HuH-7.5 (cell line): ENCODE measurements around the gene RPL12.

ENCODE experiments used
- DNase-seq: peaks from one replicate; pipeline ENCODE4 v3.0.0; 2011; ENCODE audit warnings: low spot score

RPL12 gene

DNA sequence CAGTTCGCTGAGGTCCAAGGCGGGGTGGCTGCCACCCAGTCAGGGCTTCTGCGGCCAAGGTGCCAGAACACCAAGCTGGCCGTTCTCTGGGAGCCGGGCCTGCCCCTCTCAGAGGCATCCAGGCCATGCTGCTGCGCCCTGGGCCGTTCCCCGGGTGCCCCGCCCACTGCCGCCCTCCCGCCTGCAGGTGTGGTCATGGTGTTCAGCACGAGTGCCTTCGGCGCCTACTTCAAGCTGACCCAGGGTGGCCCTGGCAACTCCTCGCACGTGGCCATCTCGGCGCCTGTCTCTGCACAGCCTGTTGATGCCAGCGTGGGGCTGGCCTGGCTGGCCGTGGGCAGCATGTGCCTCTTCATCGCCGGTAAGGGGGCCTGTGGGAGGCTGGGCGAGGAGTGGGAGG is 46.6 kb downstream of the RPL12 start:
- DNase-seq: no peak

DNA sequence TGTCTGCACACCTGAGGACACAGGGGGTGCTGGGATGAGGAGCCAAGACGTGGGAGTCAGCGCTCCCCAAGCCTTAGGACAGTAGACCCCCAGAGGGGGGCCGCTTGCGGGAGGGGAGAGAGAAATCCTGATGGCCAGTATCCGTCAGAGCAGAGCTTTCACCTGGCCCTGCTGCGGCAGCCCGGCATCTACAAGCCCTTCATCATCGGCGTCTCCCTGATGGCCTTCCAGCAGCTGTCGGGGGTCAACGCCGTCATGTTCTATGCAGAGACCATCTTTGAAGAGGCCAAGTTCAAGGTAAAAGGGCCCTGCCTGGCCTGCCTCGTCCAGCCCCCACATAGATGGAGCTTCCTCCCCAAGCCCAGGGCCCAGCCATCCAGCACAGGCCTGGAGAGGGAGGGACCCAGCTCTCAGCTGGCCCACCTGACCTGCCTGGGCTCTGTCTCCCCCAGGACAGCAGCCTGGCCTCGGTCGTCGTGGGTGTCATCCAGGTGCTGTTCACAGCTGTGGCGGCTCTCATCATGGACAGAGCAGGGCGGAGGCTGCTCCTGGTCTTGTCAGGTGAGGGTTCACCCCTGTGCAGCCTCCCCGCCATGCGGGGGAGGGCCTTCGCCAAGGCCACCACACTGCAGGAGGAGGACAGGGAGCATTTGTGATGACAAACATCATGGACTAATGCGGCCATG is 47.6 kb downstream of the RPL12 start:
- DNase-seq: no peak

DNA sequence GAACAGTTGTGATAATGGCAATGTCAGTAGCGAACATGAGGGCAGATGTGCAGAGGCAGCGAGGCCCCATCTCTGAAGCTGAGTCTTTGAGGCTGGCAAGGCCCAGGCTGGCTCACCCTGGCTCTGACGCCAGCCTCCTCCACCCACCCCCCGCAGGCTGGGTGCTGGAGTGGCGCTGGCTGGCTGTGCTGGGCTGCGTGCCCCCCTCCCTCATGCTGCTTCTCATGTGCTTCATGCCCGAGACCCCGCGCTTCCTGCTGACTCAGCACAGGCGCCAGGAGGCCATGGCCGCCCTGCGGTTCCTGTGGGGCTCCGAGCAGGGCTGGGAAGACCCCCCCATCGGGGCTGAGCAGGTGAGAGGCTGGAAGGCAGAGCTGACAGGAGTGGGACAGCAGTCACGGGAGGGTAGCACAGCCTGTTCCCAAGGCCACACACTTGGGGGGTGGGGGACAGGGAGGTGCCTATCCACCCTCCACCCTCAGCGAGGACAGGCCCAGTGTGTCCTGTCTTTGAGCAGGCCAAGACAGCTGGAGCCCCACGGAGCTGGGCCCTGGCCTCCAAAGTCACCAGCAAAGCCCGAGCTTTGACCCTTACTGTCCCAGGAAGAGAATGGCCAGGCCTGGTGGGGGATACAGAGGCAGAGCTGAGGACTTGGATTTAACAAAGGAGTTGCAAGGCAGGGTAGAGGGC is 48.7 kb downstream of the RPL12 start:
- no peak for DNase-seq

DNA sequence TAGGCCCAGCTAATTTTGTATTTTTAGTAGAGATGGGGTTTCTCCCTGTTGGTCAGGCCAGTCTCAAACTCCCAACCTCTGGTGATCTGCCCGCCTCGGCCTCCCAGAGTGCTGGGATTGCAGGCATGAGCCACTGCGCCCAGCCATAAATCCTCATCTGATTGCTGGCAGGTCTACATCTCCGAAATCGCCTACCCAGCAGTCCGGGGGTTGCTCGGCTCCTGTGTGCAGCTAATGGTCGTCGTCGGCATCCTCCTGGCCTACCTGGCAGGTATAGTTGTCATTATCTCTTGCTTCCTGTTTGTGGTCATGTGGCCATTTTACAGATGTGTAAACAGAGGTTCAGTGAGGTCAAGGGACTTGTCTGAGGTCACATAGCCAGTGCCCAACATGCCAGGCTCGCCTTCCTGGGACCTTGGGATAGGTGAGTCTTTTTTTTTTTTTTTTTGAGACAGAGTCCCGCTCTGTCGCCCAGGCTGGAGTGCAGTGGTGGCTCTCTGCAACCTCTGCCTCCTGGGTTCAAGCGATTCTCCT is 51.4 kb downstream of the RPL12 start:
- no peak for DNase-seq

DNA sequence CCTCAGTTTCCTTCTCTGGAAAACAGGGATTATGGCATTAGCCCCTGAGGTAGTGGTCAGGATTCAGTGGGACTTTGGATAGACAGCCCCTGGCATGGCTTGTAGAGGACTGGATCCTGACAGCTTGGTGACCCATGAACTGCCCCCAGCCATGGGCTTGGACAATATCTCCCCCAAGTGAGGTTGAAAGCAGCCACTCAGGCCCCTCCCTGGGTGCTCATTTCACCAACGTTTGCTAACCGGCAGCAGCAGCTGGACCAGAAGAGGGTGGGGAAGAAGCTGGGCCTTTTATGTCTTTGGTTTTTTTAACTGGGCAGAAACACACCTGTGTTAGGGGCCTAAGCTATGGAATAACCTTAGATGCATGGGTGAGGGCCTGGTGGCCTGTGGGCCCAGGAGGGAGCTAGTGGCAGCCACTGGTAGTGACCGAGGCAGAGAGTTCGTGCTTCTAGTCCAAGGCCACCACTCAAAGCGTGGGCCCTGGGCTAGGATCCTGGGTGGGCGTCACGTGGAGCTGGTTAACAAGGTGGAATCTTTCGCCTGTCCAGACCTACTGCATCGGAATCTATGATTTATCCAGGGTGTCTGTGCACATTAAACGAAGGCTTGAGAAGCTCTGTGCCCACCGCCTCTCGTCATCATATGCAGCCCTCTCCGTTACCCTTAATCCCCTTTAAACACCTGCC is 52.3 kb downstream of the RPL12 start:
- DNase-seq: no peak

DNA sequence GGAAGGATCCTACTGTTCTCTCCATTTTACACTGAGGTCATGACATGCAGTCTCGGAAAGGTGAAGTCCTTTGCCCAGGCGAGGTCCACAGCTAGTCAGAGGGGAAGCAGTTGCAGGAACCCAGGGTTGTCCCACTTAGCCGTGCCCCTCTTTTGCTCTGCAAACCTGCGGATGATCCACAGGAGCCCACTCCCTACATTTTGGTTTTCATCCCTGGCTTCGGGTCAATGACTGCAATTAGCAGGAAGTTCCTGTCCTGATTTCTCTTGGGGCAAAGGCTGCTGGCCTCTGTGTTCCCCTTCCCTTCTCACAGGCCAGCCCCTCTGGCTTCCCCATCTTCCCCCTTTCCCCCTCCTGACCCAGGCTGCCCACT is 52.9 kb downstream of the RPL12 start:
- no peak for DNase-seq
